Suppressor macrophage treated with lipopolysaccharide for 1 hour (primary cell): ENCODE data around the gene CHMP1B.
"Not testable (repeated sequence)": the region's sequence is repeated elsewhere in the genome, so short reads cannot be mapped to it uniquely, and the experiment has no call there.

Experiments used
- DNase-seq, 3 donors: peaks; one replicate each; pipeline ENCODE4 v3.0.0-alpha.2; 2020 to 2022

CHMP1B gene

DNA sequence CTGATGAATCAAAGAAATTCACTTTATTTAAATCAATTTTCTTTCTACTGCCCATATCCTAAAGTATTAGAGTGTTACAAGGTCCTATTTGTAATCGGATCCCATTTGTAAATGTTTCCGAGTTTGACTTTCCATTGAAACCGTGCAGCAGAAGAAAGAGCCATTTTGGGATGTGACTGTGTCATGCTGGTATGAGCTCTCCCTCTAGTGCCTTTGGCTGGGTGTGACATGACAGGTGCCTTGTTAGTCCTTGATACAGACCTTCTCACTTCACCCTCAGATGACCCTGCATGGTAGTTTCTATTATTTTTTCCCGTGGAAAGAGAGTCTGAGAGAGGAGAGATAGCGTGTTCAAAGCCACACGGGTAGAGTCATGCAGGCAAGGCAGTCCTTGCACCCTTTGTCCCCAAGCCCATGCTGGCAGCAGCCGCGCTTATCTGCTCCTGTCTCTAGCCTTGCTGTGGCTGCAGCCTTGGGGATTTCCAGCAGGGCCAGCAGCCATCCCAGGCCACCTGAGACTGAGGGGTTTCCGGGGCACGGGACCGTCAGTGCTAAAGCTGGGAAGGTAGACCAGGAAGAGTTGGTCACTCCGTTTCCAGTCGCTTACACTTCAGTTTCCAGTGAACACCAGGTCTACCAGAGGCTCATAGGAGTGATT is 21.4 kb downstream of the CHMP1B start:
- peak; percentile 41 to 47 (median 46) for DNase-seq

DNA sequence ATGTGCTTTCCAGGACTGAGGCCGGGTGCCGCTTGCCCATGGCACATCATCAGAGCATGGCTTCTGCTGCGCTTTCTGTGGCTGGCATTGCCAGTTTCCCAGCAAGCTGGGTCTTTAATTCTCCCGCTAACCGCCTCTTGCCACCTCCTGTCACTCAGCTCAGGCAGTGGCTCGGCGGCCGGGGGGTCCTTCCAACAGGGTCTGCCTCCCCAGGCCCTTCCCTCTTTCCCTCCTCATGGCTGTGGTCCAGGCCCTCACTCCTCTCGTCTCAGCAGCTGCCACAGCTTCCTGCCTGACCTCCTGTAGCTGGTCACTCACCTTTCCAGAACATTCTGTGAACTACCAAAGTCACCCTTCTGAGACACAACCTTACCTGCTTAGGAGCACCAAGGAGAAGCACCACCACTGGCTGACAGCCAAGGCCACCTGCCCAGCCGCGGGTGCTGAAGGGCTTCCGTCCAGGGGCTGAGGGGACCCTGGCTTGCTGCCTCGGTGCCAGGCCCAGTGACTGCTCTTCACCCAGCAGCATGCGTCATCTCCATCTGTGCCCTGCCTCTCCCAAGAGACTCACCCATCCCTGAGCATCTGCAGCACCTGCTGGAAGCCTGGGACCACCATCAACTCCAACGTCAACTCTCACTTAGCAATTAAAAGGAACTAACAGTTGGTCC is 22.6 kb downstream of the CHMP1B start:
- DNase-seq, result no peak

DNA sequence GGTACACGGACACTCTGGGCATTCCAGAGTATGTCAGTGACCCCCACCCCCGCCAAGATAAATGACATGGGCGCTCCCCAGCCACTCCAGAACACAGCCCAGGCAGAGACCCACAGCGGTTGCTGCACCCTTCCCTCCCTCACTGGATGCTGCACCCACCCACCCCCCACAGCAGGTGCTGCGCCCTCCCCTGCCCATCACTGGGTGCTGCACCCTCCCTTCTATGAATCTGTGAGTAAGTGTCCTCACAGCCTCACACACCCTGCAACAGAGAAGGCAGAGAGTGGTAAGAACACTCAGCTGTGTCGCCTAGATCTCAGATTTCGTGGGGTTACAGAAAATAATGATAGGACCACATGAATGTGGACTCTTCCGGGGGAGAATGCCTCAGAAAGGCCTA is 23.5 kb downstream of the CHMP1B start:
- no peak for DNase-seq

DNA sequence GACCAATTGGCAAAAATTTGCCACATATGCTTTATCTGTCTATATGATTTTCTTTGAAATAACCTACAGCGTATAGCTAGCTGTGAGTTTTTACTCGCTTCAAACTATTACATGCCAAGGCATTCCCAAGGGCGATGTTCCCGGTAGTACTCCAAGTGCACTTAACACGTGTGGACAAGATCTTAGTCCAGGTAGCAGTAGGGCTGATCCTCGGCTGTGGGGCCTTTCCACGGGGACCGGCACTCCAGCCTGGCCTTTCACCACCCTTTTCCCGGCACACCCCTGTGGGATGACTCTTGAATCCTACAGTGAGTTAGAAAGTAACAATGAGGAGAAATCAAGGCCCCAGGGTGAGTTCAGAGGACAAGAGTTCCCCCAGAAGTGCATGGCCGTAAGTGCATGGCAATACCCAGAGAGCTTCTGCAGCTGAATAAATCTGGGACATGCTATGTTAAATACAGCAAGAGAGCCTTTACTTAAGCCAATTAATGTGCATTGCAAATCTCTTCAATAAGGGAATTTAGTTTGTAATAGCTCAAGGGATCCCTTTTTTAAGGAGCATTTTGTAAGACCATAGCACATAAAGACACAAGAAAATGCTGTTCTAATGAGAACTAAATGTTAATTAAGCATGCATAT is 26.4 kb downstream of the CHMP1B start:
- DNase-seq, result no peak

DNA sequence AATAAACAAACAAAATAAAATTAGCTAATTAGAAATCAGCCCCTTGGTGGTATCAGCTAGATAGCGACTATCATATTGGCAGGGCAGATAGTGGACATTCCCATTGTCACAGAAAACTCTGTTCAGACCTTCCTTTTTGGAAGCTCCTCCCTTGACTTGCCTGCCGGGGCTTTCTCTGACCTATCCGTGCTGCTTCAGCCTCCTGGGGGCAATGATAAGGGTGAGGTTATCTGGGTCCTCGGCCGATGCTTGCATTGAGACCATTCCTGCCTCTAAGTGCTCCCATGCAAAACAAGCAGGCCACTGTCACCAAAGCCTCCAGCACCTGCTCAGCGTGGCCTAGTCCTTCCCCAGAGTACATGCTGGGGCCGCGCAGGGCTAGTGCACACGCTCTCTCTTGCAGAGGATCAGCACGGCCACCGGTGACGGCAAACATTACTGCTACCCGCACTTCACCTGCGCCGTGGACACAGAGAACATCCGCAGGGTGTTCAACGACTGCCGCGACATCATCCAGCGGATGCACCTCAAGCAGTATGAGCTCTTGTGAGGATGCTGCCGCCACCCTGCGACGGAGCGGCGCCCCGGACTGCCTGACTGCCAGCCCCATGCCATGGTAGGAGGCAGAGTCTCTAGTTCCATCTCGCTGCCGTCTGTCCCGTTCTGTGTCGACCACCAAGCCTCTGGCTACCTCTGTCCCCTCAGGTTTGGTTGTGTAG is 29.5 kb downstream of the CHMP1B start:
- no peak for DNase-seq

- DNase-seq, result peak in 2 of 3 donors; percentile 23 to 29
Observed at GRCh38 chr18:11882636-11883035, 31.4 kb downstream of the CHMP1B start.

- DNase-seq, result peak; percentile 74 to 90 (median 89)
Observed at GRCh38 chr18:11883153-11883552, 31.9 kb downstream of the CHMP1B start.

DNA sequence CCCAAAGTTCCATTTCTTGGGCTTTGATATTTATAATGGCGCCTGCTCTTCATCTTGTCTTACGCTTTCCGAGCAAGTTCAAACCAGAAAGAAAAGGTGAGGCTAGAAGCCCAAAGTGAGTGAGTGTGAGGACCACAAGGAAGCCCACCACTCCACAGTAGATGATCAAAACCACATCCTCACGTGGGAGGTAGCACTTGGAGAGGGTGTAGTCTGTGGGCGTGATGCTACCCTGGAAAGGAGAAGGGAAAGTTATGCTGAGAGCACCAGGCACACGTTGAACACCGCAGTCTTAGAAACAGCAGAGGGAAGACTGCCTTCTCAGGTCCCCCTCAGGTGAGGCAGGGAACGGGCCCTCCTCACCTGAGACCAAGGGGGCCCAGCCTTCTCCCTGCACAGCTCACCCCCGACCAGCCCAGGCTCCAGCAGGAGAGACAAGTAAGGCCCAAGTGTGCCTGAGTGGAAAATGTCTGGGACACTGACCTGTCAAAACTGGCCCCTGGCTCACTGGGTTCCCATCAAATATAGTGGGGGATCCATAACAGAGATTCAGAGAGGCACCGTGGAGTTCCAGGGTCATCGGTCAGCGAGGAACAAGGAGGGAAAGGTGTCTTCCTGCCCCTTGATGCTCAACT is 33.3 kb downstream of the CHMP1B start:
- no peak for DNase-seq

GRCh38 chr18:11885278-11885947 is 34.2 kb downstream of the CHMP1B start:
- DNase-seq, result peak; percentile 50 to 69 (median 52)

DNA sequence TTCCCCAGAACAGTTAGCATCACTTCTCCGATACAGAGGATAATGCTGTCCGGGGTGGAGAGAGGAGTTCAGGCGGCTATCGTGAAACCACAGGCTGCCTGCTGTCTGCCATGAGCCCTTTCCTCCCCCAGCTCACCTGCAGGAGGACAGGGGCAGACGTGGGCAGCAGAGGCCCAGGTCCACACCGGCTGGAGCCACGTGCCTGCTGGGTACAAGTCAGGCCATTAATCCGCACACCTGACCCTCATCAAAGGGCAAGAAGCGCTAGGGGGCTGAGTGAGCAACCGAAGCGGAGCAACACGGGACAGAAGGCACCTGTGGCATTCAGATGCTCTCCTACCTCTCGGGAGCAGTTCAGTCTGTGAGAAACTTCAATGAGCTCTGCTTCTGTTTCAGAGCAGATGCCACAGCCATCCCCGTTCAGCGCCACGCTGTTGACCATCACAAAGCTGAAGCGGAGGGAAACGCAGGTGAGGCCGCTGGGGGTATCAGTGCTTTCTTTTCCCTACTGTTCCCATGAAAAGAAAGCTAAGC is 35.4 kb downstream of the CHMP1B start:
- DNase-seq, result no peak

- DNase-seq, result no peak
Observed at GRCh38 chr18:11887328-11888128, 36.3 kb downstream of the CHMP1B start.

DNA sequence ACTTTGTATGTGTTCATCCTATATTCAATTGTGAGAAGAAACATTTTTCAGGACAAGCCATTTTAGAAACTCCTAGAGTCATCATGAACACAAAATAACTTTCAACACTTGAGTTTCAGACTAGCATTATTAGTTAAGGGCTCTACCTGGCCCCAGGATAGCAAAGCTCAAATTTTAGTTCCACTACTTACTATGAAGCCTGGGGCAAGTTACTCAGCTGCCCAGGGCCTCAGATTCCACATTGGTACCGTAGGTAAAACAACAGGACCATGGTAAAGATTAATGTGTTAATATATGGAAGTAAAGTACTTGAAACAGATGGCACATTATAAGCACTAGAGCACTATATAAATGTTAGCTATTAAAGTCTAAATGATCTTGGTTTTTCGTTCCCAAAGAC is 37.5 kb downstream of the CHMP1B start:
- DNase-seq, result no peak

- DNase-seq, result no peak
Observed at GRCh38 chr18:11889284-11889683, 38.1 kb downstream of the CHMP1B start.

- DNase-seq, result no peak
Observed at GRCh38 chr18:11891737-11892136, 40.5 kb downstream of the CHMP1B start.

DNA sequence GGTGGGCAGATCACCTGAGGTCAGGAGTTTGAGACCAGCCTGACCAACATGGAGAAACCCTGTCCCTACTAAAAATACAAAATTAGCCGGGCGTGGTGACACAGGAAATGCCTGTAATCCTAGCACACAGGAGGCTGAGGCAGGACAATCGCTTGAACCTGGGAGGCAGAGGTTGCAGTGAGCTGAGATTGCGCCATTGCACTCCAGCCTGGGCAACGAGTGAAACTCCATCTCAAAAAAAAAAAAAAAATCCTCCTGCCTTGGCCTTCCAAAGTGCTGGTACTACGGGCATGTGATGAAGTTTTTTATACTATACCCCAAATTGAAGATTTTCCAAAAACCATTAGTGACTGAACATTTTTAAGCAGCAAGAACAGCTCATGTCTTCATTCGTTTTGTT is 41.2 kb downstream of the CHMP1B start:
- DNase-seq, result not testable (repeated sequence)

DNA sequence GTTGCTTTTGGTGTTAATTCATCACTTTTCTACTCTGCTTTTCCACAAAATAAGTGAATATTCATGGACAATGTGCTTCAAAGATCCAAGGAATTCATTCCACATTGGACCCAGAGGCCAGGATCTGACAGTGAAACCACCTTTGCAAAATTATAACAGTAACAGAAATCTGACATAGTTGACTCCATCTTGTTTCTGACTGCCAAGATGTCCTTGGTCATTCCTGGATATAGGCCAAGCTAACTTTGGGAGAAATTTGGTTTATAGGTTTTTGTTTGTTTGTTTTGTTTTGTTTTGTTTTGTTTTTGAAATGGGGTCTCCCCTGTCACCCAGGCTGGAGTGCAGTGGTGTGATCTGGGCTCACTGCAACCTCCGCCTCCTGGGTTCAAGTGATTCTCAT is 46.6 kb downstream of the CHMP1B start:
- no peak for DNase-seq

- DNase-seq, result no peak
Observed at GRCh38 chr18:11899063-11899462, 47.9 kb downstream of the CHMP1B start.

GRCh38 chr18:11901826-11902438 is 50.7 kb downstream of the CHMP1B start:
- DNase-seq, result no peak

DNA sequence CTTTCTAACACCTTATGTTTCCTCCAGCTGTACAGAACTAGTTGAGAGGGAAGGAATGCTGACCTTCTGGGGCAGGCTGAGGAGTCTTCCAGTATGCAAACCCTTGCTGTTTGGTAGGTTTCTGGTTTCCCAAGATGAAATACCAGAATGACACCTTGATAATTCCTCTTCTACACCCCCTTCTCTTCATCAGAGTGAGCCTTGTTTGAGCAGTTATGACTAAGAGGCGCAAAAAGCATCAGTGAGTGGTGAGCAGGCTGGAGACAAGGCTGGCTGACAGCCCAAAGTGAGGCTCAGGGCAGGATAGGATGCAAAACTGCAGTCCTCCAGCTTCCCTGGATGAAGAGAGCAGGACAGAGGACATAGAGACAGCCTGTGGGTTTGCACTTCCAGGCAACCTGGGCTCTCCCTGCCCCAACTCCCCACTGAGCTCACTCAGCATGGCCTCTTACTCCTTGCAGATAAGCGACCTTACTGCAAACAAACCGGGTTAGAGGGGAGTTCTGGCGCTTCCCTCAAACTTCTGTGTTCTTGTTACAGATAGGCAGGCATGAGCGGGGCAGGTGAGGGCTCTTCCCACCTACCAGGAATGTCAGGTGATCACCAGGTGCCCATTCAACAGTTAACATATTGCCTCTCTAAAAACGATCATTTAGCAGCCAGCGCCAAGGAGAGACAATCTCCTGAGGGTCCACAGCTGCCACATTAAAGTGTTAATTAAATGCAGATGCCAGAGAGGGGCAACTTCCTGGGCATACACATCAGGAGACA is 51.5 kb downstream of the CHMP1B start:
- DNase-seq, result no peak
